HL-60 (cell line): ENCODE measurements around the gene SPIRE1.

ENCODE experiments used
- CTCF ChIP-seq: IDR thresholded peaks from one replicate; pipeline ENCODE4 v1.5.1; 2011; ENCODE audit warnings: low read length, control low read depth, inconsistent platforms; ENCODE audit not compliant: insufficient read depth
- GABPA ChIP-seq: IDR thresholded peaks from 2 replicates; pipeline ENCODE4 v1.6.1; 2012; ENCODE audit warnings: low read depth

- TF ChIP-seq GABPA, result no peak
- no peak for TF ChIP-seq CTCF
Observed at GRCh38 chr18:12460874-12461273, 197.0 kb downstream of the SPIRE1 start.
